NCI-H2107 treated with DMSO at 0.1 percent for 48 hours (cell line): ENCODE measurements around the gene IMPG1.

Source experiments
- DNase-seq: peaks from one replicate; lab custom pipeline; 2025; ENCODE audit not compliant: unreplicated experiment; lab: John Stamatoyannopoulos, UW

Gene IMPG1

DNA sequence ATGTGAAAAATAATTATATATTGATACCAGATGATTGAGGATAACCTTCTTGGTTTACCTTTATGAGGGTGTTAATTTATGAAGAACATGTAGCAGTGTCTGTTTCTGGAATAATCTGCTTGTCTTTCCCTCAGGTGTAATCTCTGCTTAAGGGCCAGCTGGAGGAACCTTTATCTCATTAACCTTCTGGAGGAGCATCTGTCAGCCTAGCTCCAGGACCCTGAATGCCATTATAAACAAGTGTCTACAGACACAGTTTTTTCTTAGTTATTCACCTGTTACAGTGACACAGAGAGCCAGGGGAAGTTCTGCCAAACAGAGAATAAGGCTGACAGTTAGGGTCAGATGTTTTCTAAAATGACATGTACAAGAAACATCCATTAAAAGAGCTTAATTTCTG is at the start of gene IMPG1:
IMPG1 (minus strand) TSS at position 101 of the 400 bp plus-strand sequence. CDS start 174 bp downstream, outside the sequence.
- no peak for DNase-seq

- DNase-seq, result no peak
Measured at GRCh38 chr6:76120302-76120701, 47.8 kb upstream of the IMPG1 start.

DNA sequence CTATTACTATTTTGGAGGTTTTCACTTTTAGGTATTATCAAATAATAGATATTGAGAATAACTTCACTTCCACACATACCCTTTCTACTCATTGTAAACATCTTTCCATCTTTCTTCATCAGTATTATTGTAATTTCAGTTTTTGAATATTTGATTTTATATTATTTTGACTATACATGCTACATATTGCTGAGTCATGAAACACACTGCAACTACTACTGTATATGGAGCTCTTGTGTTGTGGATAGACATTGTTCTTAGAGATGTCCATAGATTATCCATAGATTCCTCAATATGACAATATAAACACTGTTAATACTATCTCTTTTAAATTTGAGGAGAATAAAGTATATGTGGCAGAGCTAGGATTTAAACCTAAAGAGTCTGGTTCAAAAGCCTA is 819 bp upstream of the IMPG1 start:
- DNase-seq, result no peak

GRCh38 chr6:76057469-76057868 is 15.0 kb downstream of the IMPG1 start:
- DNase-seq, result no peak

GRCh38 chr6:76052314-76052713 is 20.1 kb downstream of the IMPG1 start:
- no peak for DNase-seq

- DNase-seq, result no peak
Measured at GRCh38 chr6:76043690-76044089, 28.8 kb downstream of the IMPG1 start.

- no peak for DNase-seq
Measured at GRCh38 chr6:76035713-76036112, 36.7 kb downstream of the IMPG1 start.

DNA sequence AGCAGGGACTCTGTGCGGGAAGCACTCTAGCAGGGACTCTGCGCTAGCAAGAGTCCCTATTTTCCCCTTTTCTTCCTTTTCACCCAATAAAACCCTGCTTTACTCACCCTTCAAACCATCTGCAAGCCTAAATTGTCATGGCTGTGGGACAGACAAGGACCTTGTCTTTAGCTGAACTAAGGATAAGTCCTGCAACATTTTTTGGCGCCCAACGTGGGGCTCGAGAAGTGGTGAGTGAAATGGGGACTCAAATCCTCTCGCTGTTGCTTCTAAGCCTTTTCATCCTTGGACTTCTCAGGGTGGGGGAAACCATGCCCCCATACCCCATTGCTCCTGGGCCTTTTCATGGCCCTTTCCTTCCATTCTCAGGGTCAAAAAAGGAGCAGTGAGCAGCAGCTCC is 46.4 kb downstream of the IMPG1 start:
- no peak for DNase-seq

DNA sequence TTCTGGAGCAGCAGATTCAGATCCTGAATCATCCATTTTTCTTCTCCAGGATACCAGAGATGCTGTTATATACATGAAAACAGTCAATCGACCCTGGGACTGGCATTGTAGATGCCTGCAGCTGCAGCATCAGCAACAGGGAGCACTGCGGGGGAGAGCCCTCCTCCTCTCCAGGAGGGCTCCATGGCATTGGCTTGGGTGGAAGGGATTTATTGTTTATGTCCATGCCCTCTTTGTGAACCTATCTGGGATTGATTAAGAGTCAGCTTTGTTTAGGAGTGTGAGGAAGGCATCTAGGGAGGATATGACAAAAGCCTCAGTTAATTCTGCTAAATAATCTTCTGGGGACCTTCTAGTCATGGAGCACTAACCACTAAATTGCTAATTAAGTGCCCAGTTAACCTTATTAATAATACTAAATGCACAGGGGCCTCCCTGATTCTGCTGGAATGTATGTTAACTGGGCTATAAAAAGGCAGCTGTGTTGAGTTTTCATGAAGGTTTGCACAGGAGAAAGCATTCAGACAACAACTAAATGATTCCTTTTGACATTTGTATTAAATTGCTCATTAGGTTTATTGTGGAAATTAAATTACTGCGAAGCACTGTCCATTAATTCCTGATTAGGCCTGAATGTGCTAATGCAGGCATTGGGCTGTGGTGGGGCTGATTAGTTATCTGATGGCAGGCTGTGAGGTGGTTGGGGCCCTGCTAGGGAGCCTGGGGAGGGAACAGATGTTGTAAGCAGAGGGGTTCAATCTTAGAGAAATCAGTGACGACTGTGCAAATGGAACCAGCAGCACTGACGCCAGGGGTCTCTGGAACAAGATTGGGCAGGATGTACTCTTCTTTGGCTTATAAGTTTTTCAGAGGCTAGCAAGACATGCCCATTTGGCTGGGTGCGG is 57.6 kb downstream of the IMPG1 start:
- no peak for DNase-seq

DNA sequence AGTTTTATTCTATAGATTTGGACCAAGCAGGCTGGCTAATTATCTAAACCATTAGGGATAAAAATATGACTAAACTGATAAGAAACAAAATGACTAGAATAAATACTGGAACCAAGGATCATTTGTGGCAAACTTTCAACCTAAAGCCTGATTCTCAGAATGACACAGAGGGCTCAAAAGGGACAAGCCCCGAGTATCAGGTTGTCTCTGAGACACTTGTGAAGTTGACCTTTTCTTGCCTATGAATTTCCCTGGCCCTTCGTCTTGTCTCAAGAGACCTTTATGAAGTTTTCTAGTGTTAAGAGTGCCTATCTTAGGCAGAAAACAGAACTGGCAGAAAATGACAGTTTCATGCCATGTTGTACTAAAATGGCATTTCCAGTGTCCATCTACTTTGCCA is 68.3 kb downstream of the IMPG1 start:
- DNase-seq, result no peak

DNA sequence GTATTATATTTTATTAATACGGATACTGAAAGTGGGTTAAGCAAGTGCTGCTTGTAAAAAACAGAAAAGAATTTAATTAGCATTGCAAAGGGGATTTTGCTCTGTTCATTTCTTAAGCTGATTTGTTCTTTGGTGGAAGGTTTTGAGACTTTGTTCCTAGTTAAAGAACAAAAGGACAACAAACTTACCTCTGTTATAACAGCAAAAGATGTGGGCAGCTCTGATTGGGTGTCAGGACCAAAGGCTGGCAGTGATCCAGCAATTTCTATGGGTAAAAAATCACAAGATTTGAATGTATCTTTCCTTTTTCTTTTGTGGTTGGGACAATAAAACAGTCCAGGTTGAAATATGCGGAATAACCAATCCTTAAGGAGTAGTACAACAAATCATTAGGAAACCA is 68.8 kb downstream of the IMPG1 start:
- no peak for DNase-seq

GRCh38 chr6:76003113-76003512 is 69.3 kb downstream of the IMPG1 start:
- no peak for DNase-seq

- DNase-seq, result no peak
Measured at GRCh38 chr6:76000629-76001028, 71.8 kb downstream of the IMPG1 start.

DNA sequence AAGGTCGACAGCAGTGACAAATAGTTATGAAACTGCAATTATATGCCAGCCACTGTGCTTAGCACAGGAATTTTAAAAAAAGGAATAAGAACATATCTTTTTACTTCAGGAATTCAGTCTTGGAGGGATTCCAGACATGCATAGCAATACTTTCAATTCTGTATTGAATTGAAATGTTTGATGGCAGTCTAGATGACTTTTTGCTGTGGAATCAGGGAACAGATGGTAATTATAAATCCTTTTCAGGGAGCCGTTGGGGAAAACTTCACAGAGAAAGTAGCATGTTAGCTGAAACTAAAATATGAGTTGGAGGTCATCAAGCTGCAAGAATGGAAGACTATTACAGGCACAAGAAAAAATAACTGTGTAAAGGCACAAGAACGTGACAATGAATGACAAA is 74.8 kb downstream of the IMPG1 start:
- DNase-seq, result no peak

- no peak for DNase-seq
Measured at GRCh38 chr6:75993236-75994162, 79.0 kb downstream of the IMPG1 start.

- DNase-seq, result no peak
Measured at GRCh38 chr6:75991941-75992340, 80.5 kb downstream of the IMPG1 start.

GRCh38 chr6:75986935-75987334 is 85.5 kb downstream of the IMPG1 start:
- DNase-seq, result no peak

DNA sequence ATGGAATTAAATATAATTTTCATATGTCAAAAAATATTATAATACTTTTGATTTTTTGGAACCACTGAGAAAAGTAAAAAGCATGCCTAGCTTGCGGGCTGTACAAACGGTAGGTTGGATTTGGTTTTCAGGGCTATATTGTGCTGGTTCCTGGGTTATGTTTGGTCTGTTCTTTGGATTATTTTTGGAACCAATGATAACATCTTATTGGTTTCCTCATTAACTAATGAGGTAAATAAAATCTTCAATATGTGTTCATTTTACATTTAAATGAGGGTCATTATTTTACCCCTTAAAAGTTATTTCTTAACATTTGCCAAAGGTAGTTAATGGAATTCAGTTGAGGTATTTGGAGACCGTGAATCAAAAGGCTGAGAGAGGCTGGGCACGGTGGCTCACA is 96.6 kb downstream of the IMPG1 start:
- no peak for DNase-seq

GRCh38 chr6:75970093-75970492 is 102.4 kb downstream of the IMPG1 start:
- no peak for DNase-seq

- no peak for DNase-seq
Measured at GRCh38 chr6:75968143-75968542, 104.3 kb downstream of the IMPG1 start.

- DNase-seq, result no peak
Measured at GRCh38 chr6:75963569-75963968, 108.9 kb downstream of the IMPG1 start.

GRCh38 chr6:75952128-75952527 is 120.3 kb downstream of the IMPG1 start:
- DNase-seq, result no peak
